NK-92 treated with Interleukin-12 subunit alpha and Interleukin-12 subunit beta, amount 100 ng/mL, for 24 hours (cell line): Measurements from ENCODE around the gene SNX9.

Experiments used
- DNase-seq: peaks from one replicate; lab custom pipeline; 2025; lab: John Stamatoyannopoulos, UW

SNX9 gene

DNA sequence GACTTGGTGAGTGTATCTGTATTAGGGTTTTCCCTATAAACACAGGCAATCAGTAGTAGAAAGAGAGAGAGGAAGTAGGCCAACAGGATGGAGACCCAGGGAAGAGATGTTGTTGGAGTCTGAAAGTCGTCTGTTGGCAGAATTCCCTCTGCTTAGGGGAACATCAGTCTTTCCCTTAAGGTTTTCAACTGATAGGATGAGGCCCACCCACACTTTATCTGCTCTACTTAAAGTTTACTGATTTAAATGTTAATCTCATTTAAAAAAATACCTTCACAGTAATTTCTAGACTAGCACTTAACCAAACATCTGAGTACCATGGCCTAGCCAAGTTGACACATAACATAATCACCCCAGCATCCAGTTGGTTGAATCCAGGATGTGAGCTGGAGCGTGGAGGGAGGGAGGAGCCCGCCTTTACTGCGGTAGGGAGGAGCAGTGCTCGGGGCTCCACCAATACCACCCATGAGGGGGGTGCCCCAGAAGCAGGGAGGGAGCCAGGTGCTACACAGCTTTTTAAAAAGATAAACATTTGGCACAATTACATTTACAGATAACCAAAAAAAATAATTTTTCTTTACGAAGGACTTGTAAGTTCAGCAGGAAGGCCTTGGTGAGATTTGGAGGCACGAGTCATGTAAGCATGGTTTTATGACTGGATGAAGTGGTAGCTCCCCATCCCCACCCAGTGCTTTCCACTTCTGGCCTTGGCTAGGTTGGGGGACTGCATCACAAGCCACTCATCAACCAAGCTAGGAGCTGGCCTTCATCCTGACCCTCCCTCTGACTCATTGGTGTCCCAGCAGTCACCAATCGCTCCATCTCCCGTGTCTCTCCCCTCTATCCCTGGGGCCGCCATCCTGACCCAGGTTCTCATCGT lies 18.4 kb upstream of the SNX9 start:
- DNase-seq = no peak

DNA sequence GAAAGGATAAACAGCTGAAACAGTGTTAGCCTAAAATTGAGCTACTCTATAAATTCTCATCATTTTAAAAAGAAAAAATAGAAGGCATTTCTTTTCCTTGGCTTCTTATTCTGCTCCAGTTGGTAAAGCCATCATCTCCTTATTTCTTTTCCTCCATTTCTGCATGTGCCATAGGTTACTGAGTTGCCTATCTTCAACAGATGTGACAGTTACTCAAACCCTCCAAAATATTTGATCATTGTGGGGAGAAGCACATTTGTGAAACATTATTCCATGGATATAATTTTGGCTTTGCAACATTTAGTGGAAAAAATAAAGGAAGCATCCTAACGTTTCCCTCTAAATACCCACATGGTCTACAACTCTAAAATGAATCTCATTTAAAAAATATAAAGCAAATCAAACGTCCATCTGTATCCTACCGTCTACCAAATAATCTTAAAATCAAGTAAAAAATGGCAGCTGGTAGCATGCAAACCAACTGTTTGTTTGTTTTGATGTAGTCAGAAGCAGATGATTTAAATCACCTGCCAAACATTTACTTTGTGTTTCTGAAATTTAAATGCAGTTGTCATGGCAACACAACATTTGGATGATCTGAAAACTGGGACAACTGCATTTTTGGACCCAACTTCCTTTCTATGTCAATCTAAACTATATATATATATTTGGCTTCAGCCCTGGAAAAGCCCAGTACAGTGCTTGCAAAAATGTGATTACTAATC lies 16.8 kb upstream of the SNX9 start:
- DNase-seq = no peak

DNA sequence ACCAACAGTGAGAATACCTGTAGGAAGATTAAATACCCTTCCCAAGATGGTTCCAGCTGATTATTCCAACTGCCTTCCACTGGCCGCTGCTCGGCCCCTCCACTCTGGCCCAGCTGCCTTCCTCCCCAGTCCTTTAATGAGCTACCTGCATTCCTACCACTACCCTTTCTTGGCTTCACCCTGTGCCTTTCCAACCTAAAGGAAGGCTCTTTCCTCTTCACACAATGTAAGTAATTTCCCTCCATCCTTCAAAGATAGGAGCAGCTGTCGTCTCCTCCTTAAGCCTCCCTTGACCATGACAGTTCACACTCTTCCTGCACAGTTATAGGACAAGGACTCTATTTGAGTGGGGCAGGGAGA lies 16.2 kb upstream of the SNX9 start:
- DNase-seq = no peak

DNA sequence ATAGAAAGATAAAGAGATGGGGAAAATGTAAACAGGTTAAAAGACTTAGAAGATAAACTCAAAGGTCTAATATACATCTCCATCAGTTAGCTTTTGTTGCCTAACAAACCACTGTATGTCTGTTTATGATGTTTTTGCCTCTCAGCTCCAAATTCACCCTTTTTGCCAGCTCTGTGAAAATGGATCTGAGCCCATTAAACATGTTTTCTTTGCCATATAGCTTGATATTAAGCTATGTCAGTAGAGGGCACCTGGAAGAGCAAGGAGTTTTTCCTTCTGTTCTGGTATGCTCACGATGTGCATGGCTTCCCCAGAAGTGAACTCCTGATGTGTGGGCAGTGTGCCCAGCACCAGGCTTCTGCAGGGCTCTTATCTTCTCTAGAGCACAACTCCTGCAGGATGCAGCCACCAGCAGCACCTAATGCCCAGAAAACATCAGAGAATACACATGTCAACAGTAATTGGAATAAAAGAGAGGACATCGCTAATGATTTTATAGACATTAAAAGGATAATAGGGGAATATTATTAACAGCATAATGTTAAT lies 14.6 kb upstream of the SNX9 start:
- DNase-seq = no peak

DNA sequence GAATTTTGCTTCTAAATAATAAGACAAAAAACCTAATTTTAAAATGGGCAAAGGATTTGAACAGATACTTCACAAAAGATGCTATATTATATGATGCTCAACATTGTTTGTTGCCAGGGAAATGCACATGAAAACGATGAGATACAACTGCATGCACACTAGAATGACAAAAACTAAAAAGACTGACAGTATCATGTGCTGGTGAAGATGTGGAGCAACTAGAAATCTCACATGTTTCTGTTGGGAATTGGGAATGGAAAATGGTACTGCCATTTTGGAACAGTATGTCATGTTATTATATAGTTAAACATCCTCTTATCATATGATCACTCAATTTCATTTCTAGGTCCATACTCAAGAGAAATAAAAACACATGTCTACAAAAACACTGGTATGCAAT lies 13.4 kb upstream of the SNX9 start:
- DNase-seq = no peak

DNA sequence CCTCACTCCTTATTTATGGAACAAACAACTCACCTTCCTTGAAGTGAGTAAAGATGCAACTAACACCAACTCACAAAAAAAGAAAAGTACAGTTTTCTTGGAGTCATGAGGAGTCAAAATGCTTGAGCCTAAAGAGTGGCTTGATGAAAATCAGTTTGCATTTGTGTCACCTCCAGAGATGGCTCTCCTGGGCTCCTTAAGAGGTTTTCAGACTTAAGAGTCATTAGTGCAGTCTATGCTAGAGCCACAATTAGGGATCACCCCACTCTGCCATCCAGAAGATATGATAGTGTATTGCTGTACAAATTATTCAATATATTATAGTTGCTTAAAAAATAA lies 11.9 kb upstream of the SNX9 start:
- DNase-seq = no peak

DNA sequence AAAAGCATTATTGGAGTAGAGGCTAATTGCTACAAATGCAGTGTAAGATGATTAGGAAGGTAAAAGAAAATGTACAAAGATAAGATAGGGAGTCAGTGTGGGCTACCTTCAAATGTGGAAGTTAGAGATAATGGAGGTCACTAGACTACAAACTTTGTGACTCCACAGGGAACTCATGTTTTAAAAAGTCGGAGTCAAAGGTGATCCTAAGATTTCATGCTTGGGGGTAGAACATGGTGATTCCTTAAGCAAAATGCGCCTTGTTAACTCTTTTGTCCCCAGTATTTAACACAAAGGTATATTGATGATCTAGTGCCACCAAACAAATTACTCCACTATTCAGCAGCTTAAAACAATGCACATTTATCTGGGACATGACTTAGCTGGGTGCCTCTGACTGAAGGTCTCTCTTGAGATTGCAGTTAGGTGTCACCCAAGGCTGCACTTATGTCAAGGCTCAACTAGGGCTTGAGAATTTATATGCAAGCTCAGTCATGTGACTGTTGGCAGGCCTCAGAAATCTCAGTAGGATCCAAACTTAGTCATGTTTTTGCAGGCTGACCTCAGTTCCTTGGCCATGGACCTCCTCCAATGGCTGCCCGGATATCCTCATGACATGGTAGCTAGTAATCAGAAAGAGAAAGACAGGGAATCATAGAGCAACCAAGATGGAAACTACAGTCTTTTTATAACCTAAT lies 11.4 kb upstream of the SNX9 start:
- no peak for DNase-seq

DNA sequence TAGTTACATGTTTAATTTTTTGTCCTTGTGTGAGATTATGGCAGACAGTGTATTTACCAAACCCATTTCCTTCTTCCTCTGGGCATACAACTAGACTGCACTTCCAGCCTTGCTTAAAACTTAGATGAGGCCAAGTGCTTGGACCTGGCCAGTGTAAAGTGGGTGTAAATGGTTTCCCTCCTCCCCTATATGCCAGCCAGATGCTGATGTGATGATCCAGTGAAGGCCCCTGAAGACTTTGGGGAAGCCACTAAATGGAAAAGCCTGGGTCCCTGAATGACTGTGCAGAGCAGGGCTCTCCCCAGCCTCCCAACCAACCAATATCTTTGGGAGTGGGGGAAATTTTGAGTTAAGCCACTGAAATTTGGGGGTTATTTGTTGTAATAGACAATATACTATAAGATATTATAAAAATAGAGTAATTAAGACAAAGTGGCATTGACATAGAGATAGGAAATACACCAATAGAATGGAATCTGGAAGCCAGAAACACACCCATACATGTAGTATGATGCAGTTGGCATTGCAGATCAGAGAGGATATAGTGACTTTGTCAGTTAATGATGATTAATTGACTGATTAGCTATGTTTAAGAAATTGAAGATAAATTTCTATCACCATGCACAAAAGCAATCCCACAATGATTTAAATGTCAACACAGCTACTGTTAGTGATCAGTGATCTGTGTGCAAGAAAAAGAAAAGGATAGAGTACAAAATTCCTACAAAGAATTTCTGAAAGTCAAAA lies 10.4 kb upstream of the SNX9 start:
- no peak for DNase-seq

DNA sequence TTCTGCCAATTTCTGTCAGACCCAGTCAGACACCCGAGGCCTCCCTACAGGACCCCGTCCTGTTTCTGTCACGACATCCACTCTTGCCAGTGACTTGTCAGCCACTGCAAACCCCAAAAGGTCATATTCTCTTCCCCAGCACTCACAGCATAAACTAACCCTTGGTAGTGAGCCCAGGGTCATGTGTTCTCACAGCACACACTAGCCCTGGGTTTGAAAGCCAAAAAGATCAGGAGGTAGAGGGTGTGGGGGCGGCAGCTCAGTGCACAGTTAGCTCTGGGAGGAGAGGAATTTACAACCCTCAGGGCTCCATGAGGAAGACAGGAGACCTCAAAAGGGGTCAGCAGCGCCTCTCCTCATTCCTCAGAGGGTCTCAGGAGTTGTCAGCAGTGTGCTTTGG lies 9.9 kb upstream of the SNX9 start:
- no peak for DNase-seq

DNA sequence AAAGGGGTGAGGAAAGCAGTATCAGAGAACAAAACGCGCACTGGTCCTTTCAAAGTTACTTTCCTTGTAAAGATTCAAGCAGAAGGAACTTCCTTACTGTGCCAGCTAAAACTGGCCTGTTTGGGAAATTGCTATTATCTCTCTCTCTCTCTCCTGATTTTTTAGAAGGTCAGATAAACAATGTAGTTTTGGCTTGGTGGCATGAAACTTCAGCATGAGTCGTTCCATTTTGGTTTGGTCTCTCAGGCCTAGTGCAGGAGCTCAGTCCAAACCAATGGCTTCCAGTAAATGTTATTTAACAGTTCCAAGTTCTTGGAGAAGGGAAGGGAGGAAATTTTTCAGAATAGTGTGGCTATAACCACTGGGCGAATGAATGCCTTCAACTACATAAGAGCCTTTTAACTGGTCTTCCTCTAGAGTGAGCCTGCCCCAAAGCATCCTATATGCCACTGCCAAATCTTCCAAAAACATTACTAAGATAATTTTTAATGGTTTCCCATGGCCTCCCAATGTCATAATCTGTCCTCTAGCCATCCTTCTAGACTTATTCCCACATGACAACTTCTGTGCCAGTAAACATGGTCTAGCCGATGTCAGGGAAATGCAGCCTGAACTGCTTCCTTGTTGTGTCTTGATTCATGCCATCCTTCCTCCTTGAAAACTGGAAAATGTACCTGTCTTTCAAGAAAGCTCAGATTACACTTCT lies 9.1 kb upstream of the SNX9 start:
- DNase-seq = no peak

DNA sequence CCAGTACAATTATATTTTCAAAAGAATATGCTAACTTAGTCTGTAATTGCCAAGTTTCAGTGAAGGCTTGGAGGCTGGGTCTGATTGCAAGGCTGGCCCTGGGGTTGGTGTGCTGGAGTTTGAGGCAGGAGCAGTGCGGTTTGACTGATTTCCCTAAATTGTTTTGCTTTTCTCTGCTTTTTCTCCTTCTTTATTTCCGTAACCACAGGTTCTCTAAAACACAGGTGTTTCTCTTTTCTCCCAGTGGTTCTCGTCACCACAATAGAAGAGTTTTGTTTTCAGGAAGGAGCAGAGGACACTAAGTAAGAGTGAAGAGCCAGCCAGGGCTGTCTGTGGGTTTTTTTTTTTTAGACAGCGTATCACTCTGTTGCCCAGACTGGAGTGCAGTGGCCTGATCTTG lies 8.2 kb upstream of the SNX9 start:
- DNase-seq = no peak

DNA sequence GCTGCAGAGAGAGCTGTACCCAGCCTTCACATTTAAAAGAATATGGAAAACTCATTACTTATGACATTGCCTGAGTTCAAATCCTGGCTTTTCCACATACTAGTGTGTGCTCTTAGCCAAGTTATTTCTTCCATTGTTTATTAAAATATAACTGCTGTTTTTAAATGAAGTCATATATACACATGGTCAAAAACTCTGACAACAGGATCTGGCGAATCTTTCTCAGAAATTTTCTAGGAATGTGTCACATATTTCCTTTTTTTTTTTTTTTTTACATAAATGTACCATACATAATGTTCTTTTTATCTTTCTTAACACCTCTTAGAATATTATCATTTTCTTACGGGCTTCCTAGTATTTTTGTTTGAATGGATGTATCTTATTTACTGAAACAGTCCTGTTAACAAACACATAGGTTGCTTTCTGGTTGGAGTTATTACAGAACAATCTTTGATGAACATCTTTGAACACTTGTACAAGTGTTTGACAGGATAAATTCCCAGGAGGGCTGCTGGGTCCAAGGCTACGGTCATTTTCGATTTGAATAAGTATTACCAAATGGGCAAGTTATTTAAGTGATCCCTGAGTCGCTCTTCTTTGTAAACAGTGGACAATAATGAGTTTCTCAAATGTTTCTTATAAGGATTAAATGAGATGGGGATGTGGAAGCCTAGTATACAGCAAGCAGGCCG lies 1.6 kb upstream of the SNX9 start:
- no peak for DNase-seq

DNA sequence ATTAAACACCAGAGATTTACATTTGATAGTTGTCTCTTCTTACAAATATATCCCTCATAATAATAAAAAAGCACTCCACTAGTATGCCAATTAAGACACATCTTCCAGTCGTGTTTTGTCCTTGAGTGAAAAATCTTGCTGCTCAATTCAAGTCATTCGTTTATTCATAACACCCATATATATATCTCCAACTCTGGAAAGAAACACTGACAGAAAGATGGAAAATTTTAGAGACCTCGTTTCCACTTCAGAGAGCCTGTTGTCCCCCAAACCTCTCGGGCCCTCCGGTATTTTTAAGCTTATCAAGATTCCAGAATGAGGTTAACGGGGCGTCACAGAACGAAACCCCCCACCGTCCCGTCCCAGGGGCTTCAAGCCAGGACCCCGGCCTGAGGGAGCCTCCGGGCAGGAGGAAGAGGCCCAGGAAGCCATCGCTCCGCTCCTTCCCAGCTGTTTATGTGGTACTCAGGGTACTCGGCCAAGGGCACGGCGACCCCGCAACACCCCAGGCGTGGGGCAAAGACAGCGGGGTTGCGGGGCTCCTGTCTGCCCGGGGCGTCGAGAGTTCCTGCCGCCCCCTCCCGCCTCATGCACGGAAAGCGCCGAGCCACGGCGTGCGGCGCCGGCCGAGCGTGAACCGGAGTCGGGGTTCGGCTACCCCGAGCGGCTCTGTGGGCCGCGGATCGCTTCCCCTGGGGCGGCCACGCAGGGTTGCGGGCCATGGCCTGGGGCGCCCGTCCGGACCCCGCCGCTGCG lies 623 bp upstream of the SNX9 start:
- DNase-seq = no peak

DNA sequence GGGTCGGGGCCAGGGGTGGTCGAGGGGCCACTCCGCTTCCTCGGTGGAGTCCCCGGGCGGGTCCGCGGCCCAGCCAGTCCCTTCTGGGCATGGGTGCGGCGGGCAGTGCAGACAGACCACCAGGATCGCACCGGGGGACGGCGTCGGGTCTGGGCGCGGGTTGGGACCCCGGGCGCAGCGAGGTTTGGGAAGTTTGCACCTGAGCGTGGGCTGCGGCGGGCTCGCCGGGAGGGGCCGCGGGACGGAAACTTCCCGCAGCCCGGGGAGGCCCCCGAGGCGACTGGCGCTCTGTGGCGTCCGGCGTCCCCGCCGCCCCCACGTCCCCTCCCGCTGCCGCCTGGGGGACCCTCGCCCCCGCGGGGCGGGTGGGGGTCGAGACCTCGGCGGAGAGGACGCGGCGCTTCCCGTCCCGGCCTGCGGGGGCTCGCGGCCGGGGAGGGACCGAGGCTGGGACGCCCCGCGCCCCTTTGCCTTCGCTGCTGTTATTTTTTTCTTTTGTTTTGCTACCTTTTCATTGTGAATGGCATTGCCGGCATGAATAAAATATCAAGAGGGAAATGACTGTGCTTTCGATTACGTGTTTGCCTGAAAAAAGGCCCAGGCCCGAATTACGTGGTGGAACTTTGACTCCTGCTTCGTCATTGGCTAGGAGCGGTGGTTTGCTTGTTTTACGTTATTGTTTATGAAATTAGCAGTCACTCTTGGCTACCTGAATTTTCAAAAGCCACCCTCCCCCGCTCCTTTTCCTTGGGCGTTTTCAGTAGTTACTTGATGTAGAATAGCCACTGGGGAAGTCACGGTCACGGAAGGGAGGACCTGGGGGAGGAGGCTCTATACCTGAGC lies 703 bp downstream of the SNX9 start:
- no peak for DNase-seq

DNA sequence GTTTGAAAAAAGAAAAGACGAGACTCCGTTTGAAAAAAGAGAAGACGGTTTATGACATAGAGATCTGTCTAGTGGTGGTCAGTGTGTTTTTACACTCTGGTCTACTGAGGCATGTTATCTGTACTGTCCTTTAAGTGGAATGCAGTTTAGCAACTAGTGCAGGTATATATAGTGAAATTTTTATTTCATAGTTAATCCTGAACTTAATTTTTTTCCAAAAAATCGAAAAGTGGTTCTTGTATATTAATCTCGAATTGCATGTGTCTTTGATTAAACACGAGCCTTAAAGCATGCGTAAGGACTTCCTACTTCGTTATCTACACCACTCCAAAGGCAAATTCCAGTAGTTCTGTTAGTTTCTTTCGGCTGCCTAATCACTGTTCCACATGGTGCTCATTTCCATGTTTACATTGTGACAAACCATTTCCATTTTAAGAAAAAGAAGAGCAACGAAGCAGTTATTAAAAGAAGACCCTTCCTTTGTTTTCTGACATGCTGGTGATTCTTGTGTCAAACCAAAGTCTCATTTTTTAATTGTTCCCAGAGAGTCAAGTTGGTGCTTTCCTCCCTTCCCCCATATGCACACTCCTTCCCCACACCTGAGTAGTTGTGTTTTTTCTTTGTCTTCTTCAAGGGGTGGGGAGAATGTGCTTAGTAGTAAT lies 2.3 kb downstream of the SNX9 start:
- no peak for DNase-seq

DNA sequence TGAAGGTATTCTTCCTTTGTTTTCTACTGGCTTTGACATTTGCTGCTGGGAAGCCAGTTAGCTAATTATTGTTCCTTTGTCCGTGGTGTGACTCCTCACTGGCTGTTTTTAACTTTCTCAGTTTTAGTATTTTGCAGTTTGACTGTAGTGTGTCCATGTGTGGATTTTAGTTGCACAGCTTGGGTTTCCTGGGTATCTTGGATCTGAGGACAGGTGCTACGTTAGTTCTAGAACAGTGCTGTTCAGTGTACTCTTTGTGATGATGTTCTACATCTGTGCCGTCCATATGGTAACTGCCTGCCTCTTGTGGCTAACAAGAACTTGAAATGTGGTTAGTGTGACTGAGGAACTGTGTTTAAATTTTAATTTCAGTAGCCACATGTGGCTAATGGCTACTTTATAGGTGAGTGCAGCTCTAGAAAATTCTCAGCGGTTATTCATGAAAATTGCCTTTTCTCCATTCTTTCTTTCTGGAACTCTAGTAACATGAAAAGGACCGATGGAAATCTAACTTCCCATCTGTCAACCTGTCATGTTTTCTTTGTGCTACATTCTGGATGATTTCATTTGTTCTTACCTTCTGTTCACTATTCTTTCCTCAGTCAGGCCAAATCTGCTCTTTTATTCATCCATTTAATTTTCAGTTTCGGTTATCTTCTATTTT lies 7.4 kb downstream of the SNX9 start:
- DNase-seq = no peak

DNA sequence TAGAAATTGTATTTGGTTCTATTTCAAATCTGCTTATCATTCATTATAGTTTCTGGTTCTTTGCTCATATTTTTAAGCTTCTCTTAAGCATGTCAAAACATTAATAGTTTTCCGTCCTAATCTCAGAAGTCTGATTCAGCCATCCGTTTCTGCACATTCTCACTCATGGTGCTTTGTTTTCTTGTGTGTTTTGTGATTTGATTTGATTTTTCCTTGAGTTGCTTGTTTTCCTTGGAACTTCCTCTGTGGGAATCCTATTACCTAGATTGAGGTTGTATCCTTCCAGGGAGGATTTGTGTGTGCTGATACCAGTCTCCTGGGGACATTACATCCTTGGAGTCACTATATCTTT lies 7.9 kb downstream of the SNX9 start:
- DNase-seq = no peak
